NCI-H2171 treated with DMSO at 0.1 percent for 48 hours (cell line): ENCODE measurements around the gene EXOC3L4.
"Not testable (repeated sequence)": the region's sequence is repeated elsewhere in the genome, so short reads cannot be mapped to it uniquely, and the experiment has no call there.

Experiments used
- DNase-seq: peaks from one replicate; lab custom pipeline; 2025; lab: John Stamatoyannopoulos, UW

The EXOC3L4 gene

DNA sequence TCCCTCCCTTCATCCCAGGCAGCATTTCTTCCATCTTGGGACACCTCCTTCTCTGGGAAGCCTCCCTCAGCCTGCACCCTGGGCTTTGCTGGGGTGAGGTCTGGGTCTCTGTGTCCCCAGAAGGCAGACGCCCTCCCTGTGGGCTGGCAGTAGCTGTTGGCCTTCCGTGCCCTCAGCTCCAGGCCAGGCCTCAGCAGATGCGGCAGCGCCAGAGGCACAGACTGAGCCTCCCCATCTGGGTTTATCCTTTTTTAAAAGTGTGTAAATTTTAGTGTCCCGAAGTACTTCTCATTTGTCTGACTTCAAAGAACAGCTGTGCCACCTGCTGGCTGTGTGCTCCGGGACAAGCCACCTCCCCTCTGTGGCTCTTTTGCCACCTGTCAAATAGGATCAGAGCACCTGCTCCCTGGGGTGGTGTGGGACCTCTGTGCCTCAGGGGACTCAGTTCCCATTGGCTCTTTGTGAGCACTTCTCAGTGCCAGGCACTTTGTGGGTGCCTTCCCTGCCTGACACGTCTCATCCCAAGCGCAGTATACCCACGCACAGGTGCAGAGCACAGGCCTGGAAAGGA, 11.1 kb downstream of the EXOC3L4 start:
- peak; percentile 96 for DNase-seq

GRCh38 chr14:103107455-103107854, 12.9 kb downstream of the EXOC3L4 start:
- DNase-seq = no peak

GRCh38 chr14:103107941-103108748, 13.6 kb downstream of the EXOC3L4 start:
- peak; percentile 42 for DNase-seq

GRCh38 chr14:103108749-103109207, 14.3 kb downstream of the EXOC3L4 start:
- DNase-seq = peak; percentile 83

DNA sequence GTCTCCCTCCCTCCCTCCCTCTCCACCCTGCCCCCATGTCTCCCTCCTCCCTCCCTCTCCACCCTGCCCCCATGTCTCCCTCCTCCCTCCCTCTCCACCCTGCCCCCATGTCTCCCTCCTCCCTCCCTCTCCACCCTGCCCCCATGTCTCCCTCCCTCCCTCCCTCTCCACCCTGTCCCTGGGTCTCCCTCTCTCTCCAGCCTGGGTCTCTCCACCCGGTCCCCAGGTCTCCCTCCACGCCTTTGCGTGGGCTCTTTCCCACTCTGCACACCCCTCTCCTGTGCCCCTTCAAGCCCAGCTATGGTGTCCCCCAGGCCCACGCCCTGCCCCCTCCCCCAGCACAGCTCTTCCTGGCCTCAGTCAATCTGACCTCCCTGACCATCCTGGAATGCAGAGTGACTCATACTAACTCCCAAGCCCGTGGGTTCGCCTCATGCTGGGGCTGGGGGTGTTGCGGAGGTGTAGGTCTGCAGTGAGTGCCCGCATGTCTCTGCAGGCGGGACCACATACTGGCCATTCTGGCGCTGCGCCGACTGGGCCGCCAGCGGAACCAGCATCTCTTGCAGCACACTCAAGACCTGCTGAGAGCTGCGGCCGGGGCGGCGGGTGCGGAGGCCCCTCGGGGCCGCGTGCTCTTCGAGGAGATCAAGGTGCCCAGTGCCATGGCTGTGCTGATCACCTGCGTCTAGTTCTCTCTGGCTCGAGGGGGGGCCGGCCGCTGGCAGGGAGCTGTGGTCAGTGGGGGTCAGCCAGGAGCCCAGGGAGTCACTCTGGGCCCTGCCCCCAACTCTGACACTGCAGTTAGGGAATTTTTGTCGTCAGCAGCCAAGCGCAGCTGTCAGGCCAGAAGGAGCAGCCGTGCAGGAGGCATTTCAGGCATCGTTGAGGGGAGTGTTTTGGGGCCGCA, 15.3 kb downstream of the EXOC3L4 start:
- DNase-seq = peak; percentile 60

DNA sequence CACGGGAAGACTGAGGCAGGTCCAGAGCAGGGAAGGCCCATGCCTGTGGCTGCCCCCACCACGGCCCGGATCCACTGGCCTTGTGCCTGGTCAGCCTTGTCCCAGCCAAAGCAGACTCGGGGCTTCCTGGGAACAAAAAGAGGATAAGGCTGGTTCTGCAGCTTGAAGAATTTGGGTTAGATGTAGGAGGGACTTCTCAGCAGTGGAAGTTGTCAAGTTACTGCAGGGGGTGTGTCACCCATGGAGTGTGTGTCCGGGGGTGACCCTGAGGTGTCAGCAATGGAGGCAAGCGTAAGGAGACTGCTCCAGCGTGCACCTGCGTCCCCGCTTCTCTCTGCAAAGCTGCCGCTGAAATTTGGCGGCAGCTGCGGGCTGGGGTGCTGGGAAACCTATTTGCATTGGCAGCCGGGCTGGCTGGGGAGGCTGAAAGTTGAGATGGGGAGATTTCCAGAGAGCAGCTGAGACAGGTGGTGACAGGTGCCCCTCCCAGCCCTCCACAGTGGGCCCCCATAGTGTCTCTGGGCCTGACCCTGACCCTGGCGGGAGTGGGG, 16.2 kb downstream of the EXOC3L4 start:
- peak; percentile 87 for DNase-seq

- no peak for DNase-seq
Measured at GRCh38 chr14:103111232-103111868, 16.8 kb downstream of the EXOC3L4 start.

DNA sequence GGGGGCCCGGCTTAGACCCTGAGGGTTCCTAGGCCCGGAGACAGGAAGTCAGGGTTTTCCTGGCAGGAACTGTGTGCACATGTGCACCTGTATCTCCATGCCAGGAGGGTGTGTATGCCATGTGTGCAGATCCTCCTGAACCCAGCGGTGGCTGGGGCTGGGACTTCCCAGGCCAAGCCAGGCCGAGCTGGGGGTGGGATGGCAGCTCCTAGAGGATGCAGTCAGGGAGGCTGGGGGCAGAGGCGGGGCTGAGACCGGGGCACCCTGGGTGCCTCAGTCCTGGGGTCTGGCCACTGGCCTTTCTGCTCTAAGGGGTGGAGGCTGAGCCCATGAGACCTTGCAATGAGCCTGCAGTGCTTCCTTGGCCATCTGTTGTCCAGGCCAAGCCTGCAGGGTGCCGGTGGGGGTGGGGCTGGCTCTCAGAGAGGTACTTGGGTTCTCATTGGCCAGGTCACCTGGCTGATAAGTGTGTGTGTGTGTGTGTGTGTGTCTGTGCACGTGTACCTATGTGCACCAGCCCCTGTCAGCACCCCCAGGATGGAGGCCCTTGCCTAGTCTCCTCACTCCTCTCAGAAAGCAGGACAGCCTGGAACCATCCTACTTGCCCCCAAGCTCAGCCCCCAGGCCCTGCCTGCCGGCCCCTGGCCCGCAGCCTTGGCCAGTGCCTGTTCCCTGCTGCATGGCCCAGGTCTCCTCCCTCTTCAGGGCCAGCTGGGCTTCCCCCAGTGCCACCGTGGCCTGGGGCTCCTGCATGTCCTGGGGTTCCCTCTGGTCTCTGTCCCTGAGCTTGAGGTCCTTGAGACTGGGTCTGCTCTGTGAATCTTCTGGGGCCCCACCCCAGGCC, 18.1 kb downstream of the EXOC3L4 start:
- DNase-seq = peak; percentile 26

DNA sequence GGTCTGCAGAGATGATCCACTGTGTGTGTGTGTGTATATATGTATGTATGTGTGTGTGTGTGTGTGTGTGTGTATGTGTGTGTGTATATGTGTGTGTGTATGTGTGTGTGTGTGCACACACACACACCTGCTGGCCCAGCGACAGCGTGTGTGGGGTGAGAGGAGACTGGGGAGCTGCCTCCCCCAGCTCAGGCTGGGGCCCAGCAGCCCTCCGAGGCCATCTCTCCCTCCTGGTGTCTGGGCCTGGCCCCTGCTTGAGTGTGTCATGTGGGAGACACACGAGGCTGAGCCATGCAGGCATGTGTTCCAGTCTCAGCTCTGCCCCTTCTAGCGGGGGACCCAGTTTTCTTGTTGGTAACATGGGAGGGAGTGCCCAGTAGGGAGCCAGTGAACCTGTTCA, 18.8 kb downstream of the EXOC3L4 start:
- DNase-seq = no peak

DNA sequence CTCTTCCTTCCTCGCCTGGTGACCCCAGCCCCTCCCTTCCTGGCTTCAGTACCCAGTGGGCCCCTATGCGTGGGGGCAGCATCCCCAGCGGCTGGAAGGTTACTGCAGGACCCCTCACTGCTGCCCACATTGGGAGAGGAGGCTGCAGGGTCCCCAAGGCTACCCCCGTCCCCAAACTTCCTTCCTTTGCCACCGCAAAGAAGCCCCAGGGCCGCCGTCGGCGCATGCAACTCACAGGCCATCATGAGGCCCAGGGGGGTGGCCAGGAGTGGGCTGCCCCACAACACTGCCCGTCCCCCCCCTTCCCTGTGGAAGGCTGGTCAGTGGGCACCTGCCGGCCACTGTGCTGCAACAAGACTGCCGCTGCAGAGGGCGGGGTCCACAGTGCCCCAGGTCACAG, 19.2 kb downstream of the EXOC3L4 start:
- no peak for DNase-seq

- not testable (repeated sequence) for DNase-seq
Measured at GRCh38 chr14:103115086-103115679, 20.7 kb downstream of the EXOC3L4 start.

DNA sequence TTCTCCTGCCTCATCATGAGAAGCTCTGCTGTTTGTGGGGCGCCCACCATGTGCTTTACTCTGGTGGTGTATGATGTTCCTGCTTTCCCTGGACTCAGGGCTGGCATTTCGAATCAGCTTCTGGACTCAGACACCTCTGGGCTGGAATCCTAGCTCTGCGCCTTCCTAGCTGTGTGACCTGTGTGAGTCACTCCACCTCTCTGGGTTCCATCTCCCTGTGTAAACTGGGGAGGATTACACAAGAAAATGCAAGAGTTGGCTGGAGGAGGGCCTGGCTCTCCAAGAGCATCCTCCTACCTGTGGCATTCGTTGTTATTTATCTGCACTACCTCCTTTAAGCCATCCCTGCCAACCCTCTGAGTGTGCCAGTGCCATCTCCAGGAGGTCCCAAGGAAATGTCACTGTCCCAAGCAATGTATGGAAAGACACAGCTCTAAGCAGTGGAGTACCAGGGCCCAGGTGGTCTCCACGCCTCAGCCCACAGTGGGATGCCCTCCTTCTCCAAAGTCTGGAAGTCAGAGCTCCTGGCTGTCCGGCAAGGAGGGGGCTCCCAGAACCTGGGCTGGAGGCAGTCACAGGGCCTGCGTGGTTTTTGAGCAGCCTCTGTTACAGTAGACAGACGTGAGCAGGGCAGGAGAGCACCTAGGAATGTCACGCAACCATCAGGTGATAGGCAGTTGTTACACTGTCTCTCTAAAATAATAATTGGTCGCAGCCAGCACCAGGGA, 21.5 kb downstream of the EXOC3L4 start:
- no peak for DNase-seq

- no peak for DNase-seq
Measured at GRCh38 chr14:103116636-103117035, 22.1 kb downstream of the EXOC3L4 start.

DNA sequence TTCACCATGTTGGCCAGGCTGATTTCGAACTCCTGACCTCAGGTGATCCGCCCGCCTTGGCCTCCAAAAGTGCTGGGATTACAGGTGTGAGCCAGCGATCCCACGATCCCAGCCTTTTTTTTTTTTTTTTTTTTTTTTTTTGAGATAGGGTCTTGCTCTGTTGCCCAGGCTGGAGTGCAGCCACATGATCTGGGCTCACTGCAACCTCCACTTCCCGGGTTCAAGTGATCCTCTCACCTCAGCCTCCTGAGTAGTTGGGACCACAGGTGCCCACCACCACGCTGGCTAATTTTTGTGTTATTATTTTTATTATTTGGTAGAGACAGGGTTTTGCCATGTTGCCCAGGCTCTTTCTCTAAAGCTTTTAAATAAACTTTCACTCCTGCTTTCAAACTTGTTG, 23.0 kb downstream of the EXOC3L4 start:
- not testable (repeated sequence) for DNase-seq

DNA sequence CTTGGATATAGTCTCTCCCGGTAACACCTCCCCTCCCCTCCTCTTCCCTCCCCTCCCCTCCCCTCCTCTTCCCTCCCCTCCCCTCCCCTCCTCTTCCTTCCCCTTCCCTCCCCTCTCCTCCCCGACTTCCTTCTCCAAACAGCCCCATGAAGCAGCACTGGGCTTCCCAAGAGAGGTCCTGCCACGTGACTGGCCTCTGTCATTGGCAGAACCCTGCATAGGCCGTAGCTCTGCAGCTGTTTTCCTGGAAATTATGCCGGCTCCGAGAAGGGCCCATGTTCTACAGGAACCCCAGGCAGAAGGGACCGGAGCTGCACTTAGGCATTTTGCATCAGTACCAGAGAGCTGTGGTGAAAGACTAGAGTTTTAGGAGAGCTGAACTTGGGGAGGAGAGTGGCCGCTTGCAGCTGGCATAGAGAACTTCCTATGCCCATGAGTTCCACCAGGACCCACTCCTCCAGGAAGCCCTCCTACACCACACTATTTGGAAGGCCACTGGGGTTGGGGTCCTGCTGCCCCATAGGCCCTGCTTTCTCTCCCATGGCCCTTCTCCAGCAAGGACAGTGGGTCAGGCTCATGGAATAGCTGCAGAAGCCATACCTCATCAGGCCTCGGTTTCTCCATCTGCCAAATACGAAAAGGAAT, 23.6 kb downstream of the EXOC3L4 start:
- no peak for DNase-seq

GRCh38 chr14:103118663-103119404, 24.3 kb downstream of the EXOC3L4 start:
- no peak for DNase-seq

GRCh38 chr14:103119527-103119926, 25.0 kb downstream of the EXOC3L4 start:
- DNase-seq = not testable (repeated sequence)

DNA sequence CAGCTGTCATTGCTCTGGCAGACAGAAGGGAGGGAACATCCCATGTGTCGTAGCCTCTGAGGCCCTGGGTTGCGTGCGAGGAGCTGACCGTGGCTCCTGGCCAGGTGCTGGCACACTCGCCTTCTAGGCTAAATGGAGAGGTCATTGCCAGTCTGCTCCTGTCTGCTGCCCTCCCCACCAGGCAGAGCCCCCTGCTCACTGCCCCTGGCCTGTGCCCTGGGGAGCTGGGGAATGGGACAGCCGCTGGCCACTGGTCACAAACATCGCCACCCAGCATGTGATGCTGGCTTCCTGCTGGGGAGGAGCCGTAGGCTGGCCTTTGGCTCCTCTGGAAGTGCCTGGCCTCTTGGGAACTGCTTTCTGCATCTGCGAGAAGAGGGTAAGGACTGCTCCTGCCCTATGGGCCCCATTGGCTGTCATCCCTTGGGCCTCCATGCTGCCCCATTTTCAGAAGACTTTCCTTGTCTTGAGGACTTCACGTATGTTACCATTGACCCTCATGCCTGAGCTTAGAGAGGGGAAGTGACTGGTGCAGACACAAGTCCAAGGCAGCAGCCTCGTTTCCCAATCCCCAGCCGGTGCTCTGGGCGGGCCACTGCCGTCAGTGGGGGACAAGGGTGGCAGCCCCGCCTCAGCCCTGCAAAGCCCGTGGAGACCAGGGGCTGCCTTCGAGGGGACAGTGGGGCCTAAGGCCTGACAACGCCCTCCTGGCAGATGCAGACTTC, 26.8 kb downstream of the EXOC3L4 start:
- no peak for DNase-seq
